Adipocyte (in vitro differentiated cells): Measurements from ENCODE around the gene GYPE.
"Not testable (repeated sequence)": the region's sequence is repeated elsewhere in the genome, so short reads cannot be mapped to it uniquely, and the experiment has no call there.

ENCODE experiments used
- DNase-seq: peaks from one replicate; pipeline ENCODE4 v3.0.0-alpha.2; 2015; ENCODE audit warnings: low read depth
- H3K27me3 ChIP-seq: replicated peaks from 2 replicates; pipeline ENCODE4 v1.7.0; 2013; ENCODE audit warnings: mild to moderate bottlenecking, low read length, moderate library complexity; ENCODE audit not compliant: control insufficient read depth, insufficient read depth
- H3K36me3 ChIP-seq: 2 replicates; pipeline ENCODE4 v1.7.0; 2013; ENCODE audit warnings: low read length, mild to moderate bottlenecking, moderate library complexity; ENCODE audit not compliant: control insufficient read depth, insufficient read depth, severe bottlenecking
- H3K4me1 ChIP-seq: 2 replicates; pipeline ENCODE4 v1.7.0; 2013; ENCODE audit warnings: mild to moderate bottlenecking, low read length, moderate library complexity; ENCODE audit not compliant: control insufficient read depth, insufficient read depth
- H3K4me3 ChIP-seq: 2 replicates; pipeline ENCODE4 v1.7.0; 2013; ENCODE audit warnings: mild to moderate bottlenecking, low read length, moderate library complexity
- H3K9ac ChIP-seq: 2 replicates; pipeline ENCODE4 v1.7.0; 2013; ENCODE audit warnings: mild to moderate bottlenecking, low read length, moderate library complexity
- H3K9me3 ChIP-seq: 2 replicates; pipeline ENCODE4 v1.7.0; 2013; ENCODE audit warnings: mild to moderate bottlenecking, low read length, moderate library complexity; ENCODE audit not compliant: control insufficient read depth

GYPE gene

GRCh38 chr4:143905440-143905839, at the start of gene GYPE:
Gene GYPE, minus strand, starts transcription at chr4:143905559. Its CDS starts 52 bp downstream, at chr4:143905507.
- not testable (repeated sequence) for H3K9ac ChIP-seq, H3K9me3 ChIP-seq, H3K27me3 ChIP-seq, DNase-seq, H3K36me3 ChIP-seq, H3K4me1 ChIP-seq, H3K4me3 ChIP-seq

DNA sequence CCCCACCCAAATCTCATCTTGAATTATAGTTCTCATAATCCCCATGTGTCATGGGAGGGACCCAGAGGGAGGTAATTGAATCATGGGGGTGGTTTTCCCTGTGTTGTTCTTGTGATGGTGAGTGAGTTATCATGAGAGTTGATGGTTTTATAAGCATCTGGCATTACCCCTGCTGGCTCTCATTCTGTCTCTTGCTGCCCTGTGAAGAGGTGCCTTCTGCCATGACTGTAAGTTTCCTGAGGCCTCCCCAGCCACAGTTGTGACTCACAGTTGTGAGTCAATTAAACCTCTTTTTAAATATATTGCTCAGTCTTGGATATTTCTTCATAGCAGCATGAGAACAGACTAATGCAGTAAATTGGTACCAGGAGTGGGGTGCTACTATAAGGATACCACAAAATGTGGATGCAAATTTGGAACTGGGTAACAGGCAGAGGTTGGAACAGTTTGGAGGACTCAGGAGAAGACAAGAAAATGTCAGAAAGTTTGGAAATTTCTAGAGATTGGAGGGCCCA, 46.2 kb upstream of the GYPE start:
- DNase-seq, H3K36me3 ChIP-seq, H3K4me3 ChIP-seq, H3K27me3 ChIP-seq, H3K9ac ChIP-seq: not testable (repeated sequence)
- Histone ChIP-seq H3K9me3 (peaks cover 11% of the 10 kb centered on the region), H3K4me1 (peaks cover 15% of the 10 kb centered on the region)

- not testable (repeated sequence) for H3K9ac ChIP-seq, H3K27me3 ChIP-seq, H3K36me3 ChIP-seq, H3K4me3 ChIP-seq, DNase-seq
- Histone ChIP-seq H3K9me3 (peaks cover 11% of the 10 kb centered on the region), H3K4me1 (peaks cover 13% of the 10 kb centered on the region)
Measured at GRCh38 chr4:143950967-143951366, 45.6 kb upstream of the GYPE start.

DNA sequence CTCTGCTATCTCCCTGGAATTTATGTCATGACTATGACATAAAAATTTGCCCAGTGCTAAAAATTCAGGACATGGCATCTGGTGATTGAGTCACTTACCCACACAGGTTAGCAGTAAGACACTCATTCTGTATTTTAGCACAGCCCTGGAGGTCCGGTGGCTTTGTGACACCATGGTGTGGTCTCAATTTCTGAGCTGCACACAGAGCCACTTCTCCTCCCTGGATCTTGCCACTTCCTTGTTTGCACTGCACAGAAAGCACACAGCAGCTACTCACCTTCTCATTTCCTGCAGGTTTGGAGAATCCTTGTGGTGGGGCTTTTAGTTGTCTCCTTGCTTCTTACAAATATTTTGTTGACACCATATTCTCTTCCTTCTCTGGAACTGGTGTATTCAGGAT, 44.8 kb upstream of the GYPE start:
- not testable (repeated sequence) for H3K4me3 ChIP-seq, H3K36me3 ChIP-seq, H3K27me3 ChIP-seq, DNase-seq, H3K9ac ChIP-seq
- Histone ChIP-seq H3K9me3 (peaks cover 11% of the 10 kb centered on the region), H3K4me1 (peaks cover 11% of the 10 kb centered on the region)

DNA sequence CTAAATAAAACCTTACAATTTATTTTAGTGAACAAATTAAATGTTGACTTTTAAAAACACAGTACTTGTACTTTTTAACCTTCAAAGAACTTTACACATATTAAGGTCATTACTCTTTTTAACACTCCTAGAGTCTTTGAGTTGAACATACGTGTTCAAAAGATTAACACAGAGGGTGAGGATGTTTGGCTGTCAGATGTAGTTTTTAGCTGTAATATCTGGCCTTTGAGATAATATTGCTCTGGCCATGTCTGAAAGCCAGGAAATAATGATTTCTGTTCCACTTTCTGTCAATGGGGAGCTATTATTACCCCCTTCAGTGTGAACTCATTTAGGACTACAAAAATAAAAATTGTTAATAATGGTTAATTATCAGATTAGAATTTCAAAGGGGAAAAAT, 42.1 kb upstream of the GYPE start:
- Histone ChIP-seq H3K9me3 (peaks cover 11% of the 10 kb centered on the region), H3K4me1 (peaks cover 11% of the 10 kb centered on the region)
- H3K4me3 ChIP-seq, H3K27me3 ChIP-seq, DNase-seq, H3K9ac ChIP-seq, H3K36me3 ChIP-seq: not testable (repeated sequence)

- H3K36me3 ChIP-seq, H3K9me3 ChIP-seq, H3K4me1 ChIP-seq, H3K4me3 ChIP-seq, H3K9ac ChIP-seq, DNase-seq, H3K27me3 ChIP-seq: not testable (repeated sequence)
Measured at GRCh38 chr4:143940708-143941107, 35.3 kb upstream of the GYPE start.

GRCh38 chr4:143939528-143939927, 34.2 kb upstream of the GYPE start:
- DNase-seq, result no peak
- H3K4me1 ChIP-seq, result peaks cover 4% of the 10 kb centered on the region
- no peaks in the 10 kb centered on the region for H3K36me3 ChIP-seq
- H3K9me3 ChIP-seq, result no peaks in the 10 kb centered on the region
- no peaks in the 10 kb centered on the region for H3K27me3 ChIP-seq
- H3K4me3 ChIP-seq, result no peak overlapping the region
- no peak overlapping the region for H3K9ac ChIP-seq

GRCh38 chr4:143938890-143939289, 33.5 kb upstream of the GYPE start:
- H3K27me3 ChIP-seq, H3K4me1 ChIP-seq, H3K9ac ChIP-seq, H3K36me3 ChIP-seq, DNase-seq, H3K9me3 ChIP-seq, H3K4me3 ChIP-seq: not testable (repeated sequence)

GRCh38 chr4:143921181-143921580, 15.8 kb upstream of the GYPE start:
- H3K9ac ChIP-seq, result no peak overlapping the region
- no peak for DNase-seq
- no peak overlapping the region for H3K4me3 ChIP-seq
- H3K9me3 ChIP-seq, result no peaks in the 10 kb centered on the region
- H3K36me3 ChIP-seq, result no peaks in the 10 kb centered on the region
- no peaks in the 10 kb centered on the region for H3K4me1 ChIP-seq
- H3K27me3 ChIP-seq, result no peaks in the 10 kb centered on the region

GRCh38 chr4:143916485-143916884, 11.1 kb upstream of the GYPE start:
- H3K4me1 ChIP-seq, H3K27me3 ChIP-seq, DNase-seq, H3K4me3 ChIP-seq, H3K36me3 ChIP-seq, H3K9ac ChIP-seq, H3K9me3 ChIP-seq: not testable (repeated sequence)

- Histone ChIP-seq H3K4me3 (peak overlapping the region; percentile 84), H3K9ac (peak overlapping the region; percentile 84)
- not testable (repeated sequence) for H3K9me3 ChIP-seq, H3K27me3 ChIP-seq, DNase-seq, H3K4me1 ChIP-seq, H3K36me3 ChIP-seq
Measured at GRCh38 chr4:143912478-143912877, 7.1 kb upstream of the GYPE start.
